HepG2 (cell line): ENCODE measurements around the gene PIP5KL1.

Experiments
- EZH2 ChIP-seq: conservative IDR thresholded peaks from 2 replicates; pipeline ENCODE4 v1.6.1; 2012; ENCODE audit warnings: mild to moderate bottlenecking, low read depth, low read length, moderate library complexity
- FOXA1 ChIP-seq, 2 experiments: fragments of 450-650 bp in 1 of 2; sonication (generic) in 1 of 2; formaldehyde crosslinking in 1 of 2; IDR thresholded peaks; 2 replicates each; pipeline versions ENCODE4 v1.4.0 to v1.6.1; 2016 to 2020; ENCODE audit warnings: missing genetic modification reagents in 1 of 2
- LCORL ChIP-seq, 2 experiments: fragments of 450-650 bp in 1 of 2; sonication (generic) in 1 of 2; formaldehyde crosslinking in 1 of 2; IDR thresholded peaks; 2 replicates each; pipeline versions ENCODE4 v1.5.0 to v1.6.1; 2017 to 2020; ENCODE audit warnings: antibody characterized with exemption in 1 of 2, missing genetic modification reagents in 1 of 2
- RAD51 ChIP-seq: fragments of 450-650 bp; IDR thresholded peaks from 2 replicates; pipeline ENCODE4 v1.6.1; 2016; ENCODE audit warnings: borderline replicate concordance
- TAF1 ChIP-seq: sonication (generic); formaldehyde crosslinking; IDR thresholded peaks from 2 replicates; pipeline ENCODE4 v1.4.0; 2020; ENCODE audit warnings: missing genetic modification reagents
- ZNF749 ChIP-seq: sonication (generic); formaldehyde crosslinking; IDR thresholded peaks from 2 replicates; pipeline ENCODE4 v1.8.0; 2022; ENCODE audit warnings: mild to moderate bottlenecking, missing genetic modification reagents, moderate library complexity, borderline replicate concordance
- ZNF782 ChIP-seq: sonication (generic); formaldehyde crosslinking; IDR thresholded peaks from 2 replicates; pipeline ENCODE4 v1.4.0; 2020; ENCODE audit warnings: missing genetic modification reagents, mild to moderate bottlenecking, borderline replicate concordance
- TF ChIP-seq, protein P1 (sequence below): IDR thresholded peaks from 2 replicates; pipeline ENCODE4 v1.6.1; 2012; ENCODE audit warnings: inconsistent platforms

DNA sequence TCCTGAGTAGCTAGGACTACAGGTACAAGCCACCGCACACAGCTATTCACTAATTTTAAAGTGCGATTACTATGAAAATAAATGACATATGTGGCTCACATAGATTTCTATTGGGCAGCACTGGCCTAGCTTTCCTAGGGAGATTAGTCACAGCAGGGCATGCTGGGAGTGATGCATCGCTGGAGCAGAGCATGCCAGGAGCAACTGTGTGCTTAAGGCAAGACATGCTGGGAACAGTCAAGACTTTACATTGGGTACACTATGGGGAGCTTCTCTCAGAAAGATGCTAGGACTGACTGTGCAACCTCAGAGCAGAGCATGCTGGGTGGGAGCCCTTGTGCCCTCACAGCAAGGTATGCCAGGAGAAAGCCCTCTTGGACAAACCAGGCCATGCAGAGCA lies 40.5 kb downstream of the PIP5KL1 start:
- TF ChIP-seq ZNF782 = no peak
- no peak for TF ChIP-seq EZH2
- no peak for TF ChIP-seq ZNF749 (CRISPR knock-in tag)
- no peak for TF ChIP-seq TAF1
- TF ChIP-seq FOXA1 (IDR thresholded peaks at IDR 0.05) = no peak
- no peak for TF ChIP-seq FOXA1 (CRISPR knock-in tag; IDR thresholded peaks at IDR 0.05)
- TF ChIP-seq, protein P1, sequence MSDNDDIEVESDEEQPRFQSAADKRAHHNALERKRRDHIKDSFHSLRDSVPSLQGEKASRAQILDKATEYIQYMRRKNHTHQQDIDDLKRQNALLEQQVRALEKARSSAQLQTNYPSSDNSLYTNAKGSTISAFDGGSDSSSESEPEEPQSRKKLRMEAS = no peak
- TF ChIP-seq RAD51 = no peak
- TF ChIP-seq LCORL (IDR thresholded peaks at IDR 0.05) = no peak
- no peak for TF ChIP-seq LCORL (CRISPR knock-in tag; IDR thresholded peaks at IDR 0.05)
